Transverse colon (tissue), 3 donors: ENCODE measurements around the gene TLR5.

Experiments used
- POLR2A ChIP-seq: fragments of 450-650 bp; IDR thresholded peaks from one replicate; pipeline ENCODE4 v1.6.1; 2016; ENCODE audit warnings: antibody characterized with exemption, mild to moderate bottlenecking, moderate library complexity
- TF ChIP-seq, protein P1 (sequence below), 5 experiments: fragments of 200-600 bp in 3 of 5; fragments of 450-650 bp in 2 of 5; sonication (generic) in 3 of 5; IDR thresholded peaks; 1 replicate in 2 of 5; 2 replicates in 3 of 5; pipeline ENCODE4 v1.5.1; 2016 to 2017; ENCODE audit warnings: antibody characterized with exemption in 5 of 5, inconsistent platforms in 3 of 5, mild to moderate bottlenecking in 2 of 5, moderate library complexity in 1 of 5

DNA sequence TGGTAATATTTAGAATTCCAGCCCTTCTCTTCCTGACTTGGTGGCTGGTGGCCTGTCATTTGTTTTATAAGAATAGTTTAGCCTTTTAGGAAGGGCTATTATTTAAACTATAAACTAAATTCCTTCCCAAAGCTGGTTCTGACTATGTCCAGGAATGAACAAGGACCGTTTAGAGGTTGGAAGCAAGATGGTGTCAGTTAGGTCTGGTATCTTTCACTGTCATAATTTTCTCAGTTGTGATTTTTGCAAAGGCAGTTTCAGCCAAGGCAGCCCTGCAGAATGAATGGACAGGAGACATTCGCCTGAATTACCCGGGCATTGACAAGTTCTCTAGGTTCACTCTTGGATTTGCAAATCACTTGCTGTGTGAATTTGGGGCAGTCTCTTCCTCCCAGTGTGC is 67.2 kb downstream of the TLR5 start:
- TF ChIP-seq POLR2A, result no peak
- TF ChIP-seq, protein P1, sequence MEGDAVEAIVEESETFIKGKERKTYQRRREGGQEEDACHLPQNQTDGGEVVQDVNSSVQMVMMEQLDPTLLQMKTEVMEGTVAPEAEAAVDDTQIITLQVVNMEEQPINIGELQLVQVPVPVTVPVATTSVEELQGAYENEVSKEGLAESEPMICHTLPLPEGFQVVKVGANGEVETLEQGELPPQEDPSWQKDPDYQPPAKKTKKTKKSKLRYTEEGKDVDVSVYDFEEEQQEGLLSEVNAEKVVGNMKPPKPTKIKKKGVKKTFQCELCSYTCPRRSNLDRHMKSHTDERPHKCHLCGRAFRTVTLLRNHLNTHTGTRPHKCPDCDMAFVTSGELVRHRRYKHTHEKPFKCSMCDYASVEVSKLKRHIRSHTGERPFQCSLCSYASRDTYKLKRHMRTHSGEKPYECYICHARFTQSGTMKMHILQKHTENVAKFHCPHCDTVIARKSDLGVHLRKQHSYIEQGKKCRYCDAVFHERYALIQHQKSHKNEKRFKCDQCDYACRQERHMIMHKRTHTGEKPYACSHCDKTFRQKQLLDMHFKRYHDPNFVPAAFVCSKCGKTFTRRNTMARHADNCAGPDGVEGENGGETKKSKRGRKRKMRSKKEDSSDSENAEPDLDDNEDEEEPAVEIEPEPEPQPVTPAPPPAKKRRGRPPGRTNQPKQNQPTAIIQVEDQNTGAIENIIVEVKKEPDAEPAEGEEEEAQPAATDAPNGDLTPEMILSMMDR (IDR thresholded peaks at IDR 0.05), result no peak
